ENCODE measurements around the gene PGAP6.
"Not testable (repeated sequence)": the region's sequence is repeated elsewhere in the genome, so short reads cannot be mapped to it uniquely, and the experiment has no call there.

- TF ChIP-seq CTCF (IDR thresholded peaks at IDR 0.05; ENCODE audit: borderline replicate concordance, extremely low read depth, low read length, poor library complexity, severe bottlenecking); EZH2 (IDR thresholded peaks at IDR 0.05; ENCODE audit: borderline replicate concordance, low read depth, low read length, severe bottlenecking): not testable (repeated sequence)
Observed at GRCh38 chr16:422179-422578, 40.4 kb upstream of the PGAP6 start.

Data from DND-41 (cell line).